Endothelial cell of umbilical vein (primary cell): ENCODE results near the gene DCHS2. TPM values are rescaled to one million over a fixed set of nuclear protein-coding genes. Genes with fewer than 3 reads are reported as not detected.

Experiments
- BruUV-seq: library from RNA; stranded (reverse); fragments of 400-500 nt; replicated peaks from 2 replicates; lab custom pipeline; 2021; lab: Mats Ljungman, UMichigan
- CTCF ChIA-PET: fragments of 300-600, 350-600 bp; sonication (Branson Sonifier 250); formaldehyde crosslinking; loops from one replicate; lab custom pipeline; 2021; ENCODE audit warnings: antibody characterized with exemption, inconsistent platforms; lab: Charles Lee
- POLR2A ChIA-PET: fragments of 300-600, 350-600 bp; sonication (Branson Sonifier 250); formaldehyde crosslinking; loops from one replicate; lab custom pipeline; 2021; ENCODE audit warnings: antibody characterized with exemption, inconsistent platforms; lab: Charles Lee
- DNase-seq: peaks from one replicate; pipeline ENCODE4 v3.0.0-alpha.2; 2011; ENCODE audit warnings: low read depth, low spot score
- FAIRE-seq: peaks from 2 replicates; lab custom pipeline; 2011; peaks lifted over from hg19 to GRCh38; lab: Jason Lieb, UNC
- H2AFZ ChIP-seq: 2 replicates; pipeline ENCODE4 v1.6.0; 2012; ENCODE audit warnings: low read depth, low read length, control low read depth, inconsistent platforms
- H3K27ac ChIP-seq: 2 replicates; pipeline ENCODE4 v1.5.1; 2011; ENCODE audit warnings: low read depth, mild to moderate bottlenecking, control low read depth, low read length, moderate library complexity; ENCODE audit not compliant: insufficient read depth
- H3K27me3 ChIP-seq, 2 experiments: 2 replicates each; pipeline versions ENCODE4 v1.6.0 to v1.6.1; 2011; ENCODE audit warnings: low read length in 2 of 2, mixed read lengths in 1 of 2; ENCODE audit not compliant: control insufficient read depth in 2 of 2, insufficient read depth in 2 of 2
- H3K36me3 ChIP-seq, 2 experiments: 2 replicates in 1 of 2; 3 replicates in 1 of 2; pipeline ENCODE4 v1.5.1; 2011; ENCODE audit warnings: low read length in 2 of 2, mild to moderate bottlenecking in 1 of 2, moderate library complexity in 1 of 2; ENCODE audit not compliant: control insufficient read depth in 2 of 2, insufficient read depth in 2 of 2; ENCODE audit errors: extremely low read depth in 1 of 2
- H3K4me1 ChIP-seq: 3 replicates; pipeline ENCODE4 v1.5.1; 2011; ENCODE audit warnings: mild to moderate bottlenecking, low read length; ENCODE audit not compliant: control insufficient read depth, insufficient read depth; ENCODE audit errors: extremely low read depth
- H3K4me2 ChIP-seq: 2 replicates; pipeline ENCODE4 v1.6.1; 2011; ENCODE audit warnings: low read length, control low read depth, mixed read lengths; ENCODE audit not compliant: insufficient read depth
- H3K4me3 ChIP-seq, 3 experiments: fragments of 200-600 bp in 1 of 3; sonication (generic), shearing (Covaris generic) in 1 of 3; replicated peaks in 1 of 3; 2 replicates each; pipeline ENCODE4 v1.5.1; 2011 to 2016; ENCODE audit warnings: control low read depth in 3 of 3, low read length in 3 of 3, mild to moderate bottlenecking in 2 of 3, inconsistent platforms in 1 of 3, low read depth in 1 of 3, moderate library complexity in 1 of 3; ENCODE audit not compliant: insufficient read depth in 1 of 3
- H3K79me2 ChIP-seq: 2 replicates; pipeline ENCODE4 v1.6.0; 2012; ENCODE audit warnings: low read length, inconsistent platforms; ENCODE audit not compliant: control insufficient read depth, insufficient read depth
- H3K9ac ChIP-seq: replicated peaks from 2 replicates; pipeline ENCODE3; 2011; ENCODE audit warnings: low read length, control low read depth; ENCODE audit not compliant: insufficient read depth; ENCODE audit errors: extremely low read depth
- H3K9me1 ChIP-seq: replicated peaks from 3 replicates; pipeline ENCODE4 v1.6.0; 2011; ENCODE audit warnings: mild to moderate bottlenecking, low read length; ENCODE audit not compliant: control insufficient read depth, insufficient read depth; ENCODE audit errors: extremely low read depth
- H3K9me3 ChIP-seq: replicated peaks from 2 replicates; pipeline ENCODE4 v1.5.1; 2012; ENCODE audit warnings: low read length, inconsistent platforms; ENCODE audit not compliant: control insufficient read depth, insufficient read depth
- H4K20me1 ChIP-seq: replicated peaks from 2 replicates; pipeline ENCODE3; 2011; ENCODE audit warnings: mild to moderate bottlenecking, low read length; ENCODE audit not compliant: control insufficient read depth, insufficient read depth; ENCODE audit errors: extremely low read depth
- CTCF ChIP-seq, 2 donors: IDR thresholded peaks; 1 replicate in 1 of 2; 2 replicates in 1 of 2; pipeline ENCODE4 v1.5.1; 2011; ENCODE audit warnings: low read length in 2 of 2, mild to moderate bottlenecking in 2 of 2, moderate library complexity in 2 of 2, control low read depth in 1 of 2, inconsistent platforms in 1 of 2, low read depth in 1 of 2; ENCODE audit not compliant: insufficient read depth in 1 of 2; ENCODE audit errors: extremely low read depth in 1 of 2
- EZH2 ChIP-seq: IDR thresholded peaks from 2 replicates; pipeline ENCODE4 v1.6.1; 2012; ENCODE audit warnings: borderline replicate concordance, low read depth, mild to moderate bottlenecking, moderate library complexity, low read length, inconsistent platforms; ENCODE audit not compliant: severe bottlenecking
- FOS ChIP-seq: IDR thresholded peaks from 2 replicates; pipeline ENCODE4 v1.6.1; 2011; ENCODE audit warnings: mild to moderate bottlenecking, low read length, moderate library complexity, borderline replicate concordance; ENCODE audit not compliant: insufficient read depth
- GATA2 ChIP-seq: IDR thresholded peaks from 2 replicates; pipeline ENCODE4 v1.7.0; 2011; ENCODE audit warnings: low read depth, mild to moderate bottlenecking, moderate library complexity, mixed read lengths, low read length; ENCODE audit not compliant: insufficient read length, insufficient read depth
- JUN ChIP-seq: IDR thresholded peaks from 2 replicates; pipeline ENCODE4 v1.6.1; 2011; ENCODE audit warnings: borderline replicate concordance, low read depth; ENCODE audit not compliant: insufficient read length, insufficient read depth
- MAX ChIP-seq: IDR thresholded peaks from 2 replicates; pipeline ENCODE4 v1.6.1; 2011; ENCODE audit not compliant: insufficient read depth, insufficient read length
- MYC ChIP-seq: IDR thresholded peaks from one replicate; pipeline ENCODE4 v1.6.1; 2011; ENCODE audit warnings: mild to moderate bottlenecking, low read depth, low read length
- POLR2A ChIP-seq: IDR thresholded peaks from 2 replicates; pipeline ENCODE4 v1.6.1; 2012; ENCODE audit warnings: low read depth, mild to moderate bottlenecking, control low read depth, low read length
- POLR2AphosphoS5 ChIP-seq: IDR thresholded peaks from 2 replicates; pipeline ENCODE4 v1.6.1; 2012; ENCODE audit warnings: low read depth, mild to moderate bottlenecking, control low read depth, low read length, moderate library complexity; ENCODE audit not compliant: insufficient read depth
- dilution Hi-C: fragments of 300-500 bp; cut with MboI; formaldehyde crosslinking; loops from one replicate; pipeline ENCODE4 v1.15.0; 2019; ENCODE audit warnings: low sequenced_read_pairs; ENCODE audit not compliant: extremely low pct_ligation_motif_present
- intact Hi-C: fragments of 100-400 bp; cut with micrococcal nuclease; formaldehyde crosslinking; loops from one replicate; pipeline ENCODE4 v1.10.0; 2022
- polyA plus RNA-seq, 4 experiments: library from polyadenylated mRNA; depleted of rRNA in 3 of 4; stranded (reverse) in 3 of 4; unstranded in 1 of 4; fragments of >200 nt; gene quantifications; 2 replicates each; pipeline versions ENCODE4 v1.2.1 to v1.2.3, GENCODE V29; 2011 to 2012; ENCODE audit warnings: missing spikeins in 1 of 4
- total RNA-seq: library from RNA; stranded (reverse); gene quantifications from 2 replicates; pipeline ENCODE4 v1.2.3, GENCODE V29; 2021

The DCHS2 gene
- total and polyA plus RNA-seq, 2 donors (not counting 3 experiments of a cell fraction or from before 2014, with no cell fraction given) = not detected

DNA sequence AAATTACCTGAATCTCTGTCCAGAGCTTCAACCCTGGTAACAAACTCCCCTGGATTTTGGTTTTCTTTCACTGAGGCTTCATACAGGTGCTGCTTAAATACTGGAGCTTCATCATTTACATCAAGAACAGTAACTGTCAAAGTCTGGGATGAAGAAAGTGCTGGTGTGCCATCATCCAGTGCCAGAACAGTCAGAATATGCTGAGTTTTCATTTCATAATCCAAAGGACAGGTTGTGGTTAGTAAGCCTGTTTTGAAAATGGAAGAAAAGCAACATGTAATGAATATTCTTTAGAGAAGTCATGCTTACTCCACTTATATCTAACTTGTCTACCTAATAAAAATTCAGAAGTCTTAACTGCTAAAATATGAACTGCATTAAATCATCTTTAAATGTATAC, 175.9 kb downstream of the DCHS2 start:
- no peaks in the 10 kb centered on the region for H3K9me3 ChIP-seq
- H2AFZ ChIP-seq = no peak overlapping the region
- no peaks in the 10 kb centered on the region for H3K36me3 ChIP-seq
- FAIRE-seq = no peak
- intact Hi-C loops = no loop called here
- no peak overlapping the region for H3K9ac ChIP-seq
- no peaks in the 10 kb centered on the region for H3K79me2 ChIP-seq
- no peaks in the 10 kb centered on the region for H4K20me1 ChIP-seq
- no TSS peak for BruUV-seq
- DNase-seq = no peak
- H3K27ac ChIP-seq = no peak overlapping the region
- no peaks in the 10 kb centered on the region for H3K9me1 ChIP-seq
- H3K4me3 ChIP-seq = no peak overlapping the region
- H3K4me2 ChIP-seq = no peak overlapping the region
- H3K27me3 ChIP-seq = no peaks in the 10 kb centered on the region
- TF ChIP-seq POLR2AphosphoS5 (no peak), MYC (no peak), EZH2 (no peak), CTCF (IDR thresholded peaks at IDR 0.05; ENCODE audit: extremely low read depth in 1 of 2, insufficient read depth in 1 of 2, low read depth in 1 of 2, low read length in 2 of 2) (no peak), MAX (no peak), GATA2 (no peak), FOS (no peak), JUN (no peak), POLR2A (no peak)
- ChIA-PET POLR2A (no interaction called here), CTCF (no interaction called here)
- dilution Hi-C loops = no loop called here
- no peaks in the 10 kb centered on the region for H3K4me1 ChIP-seq
